HEK293 (cell line): Measurements from ENCODE around the gene AIRE.

Experiments
- CTCF ChIP-seq: fragments of 450-650 bp; formaldehyde crosslinking; IDR thresholded peaks from 2 replicates; pipeline ENCODE4 v1.5.1; 2016; ENCODE audit warnings: missing biosample characterization, missing genetic modification characterization
- FEZF1 ChIP-seq: fragments of 450-650 bp; formaldehyde crosslinking; IDR thresholded peaks from 2 replicates; pipeline ENCODE4 v1.5.1; 2016; ENCODE audit warnings: missing biosample characterization, missing genetic modification characterization
- ZNF266 ChIP-seq: fragments of 450-650 bp; formaldehyde crosslinking; IDR thresholded peaks from 2 replicates; pipeline ENCODE4 v1.5.1; 2016; ENCODE audit warnings: missing biosample characterization, missing genetic modification characterization, low read depth
- ZNF514 ChIP-seq: fragments of 450-650 bp; formaldehyde crosslinking; IDR thresholded peaks from 2 replicates; pipeline ENCODE4 v1.5.1; 2016; ENCODE audit warnings: missing biosample characterization, missing genetic modification characterization
- TF ChIP-seq, protein P1 (sequence below): IDR thresholded peaks from 2 replicates; pipeline ENCODE4 v1.6.1; 2011; ENCODE audit warnings: mild to moderate bottlenecking, low read depth, low read length, borderline replicate concordance

DNA sequence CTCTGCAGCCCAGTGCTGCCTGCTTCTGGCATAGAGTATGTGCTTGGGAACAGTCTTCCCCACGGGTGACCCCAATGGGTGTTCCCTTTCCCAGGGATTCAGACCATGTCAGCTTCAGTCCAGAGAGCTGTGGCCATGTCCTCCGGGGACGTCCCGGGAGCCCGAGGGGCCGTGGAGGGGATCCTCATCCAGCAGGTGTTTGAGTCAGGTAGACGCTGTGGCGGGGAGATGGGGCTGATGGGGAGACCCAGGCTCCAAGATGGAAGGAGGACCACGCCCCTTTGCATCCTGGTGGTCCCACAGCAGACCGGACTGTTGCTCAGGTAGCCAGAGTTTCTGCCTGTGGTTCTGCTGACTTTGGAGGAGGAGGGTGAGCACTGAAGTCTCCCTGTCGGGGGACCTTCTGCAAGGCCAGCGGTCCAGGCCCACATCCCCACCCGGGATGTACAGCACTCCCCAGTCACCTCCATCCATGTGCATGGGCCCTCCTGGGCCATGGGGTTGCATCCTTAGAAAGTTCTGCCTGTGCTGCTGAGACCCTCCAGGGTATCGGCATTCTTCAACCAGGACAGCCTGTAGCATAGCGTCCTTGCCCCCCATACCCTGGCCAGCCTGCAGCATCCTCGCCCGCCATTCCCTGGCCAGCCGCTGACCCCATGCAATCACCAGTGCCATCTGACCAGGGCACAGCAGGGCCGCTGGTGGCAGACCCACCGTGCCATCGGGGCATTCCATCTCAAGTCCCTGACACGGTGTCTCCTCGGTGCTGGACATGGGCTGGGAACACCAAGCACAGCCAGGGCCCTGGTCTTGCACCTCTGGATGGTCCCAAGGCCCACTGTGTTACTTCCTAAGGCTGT, 2.8 kb downstream of the AIRE start:
- TF ChIP-seq FEZF1 (tag by site-specific recombination) (no peak), ZNF266 (no peak), CTCF (tag by site-specific recombination) (no peak), ZNF514 (tag by site-specific recombination) (no peak)
- TF ChIP-seq, protein P1, sequence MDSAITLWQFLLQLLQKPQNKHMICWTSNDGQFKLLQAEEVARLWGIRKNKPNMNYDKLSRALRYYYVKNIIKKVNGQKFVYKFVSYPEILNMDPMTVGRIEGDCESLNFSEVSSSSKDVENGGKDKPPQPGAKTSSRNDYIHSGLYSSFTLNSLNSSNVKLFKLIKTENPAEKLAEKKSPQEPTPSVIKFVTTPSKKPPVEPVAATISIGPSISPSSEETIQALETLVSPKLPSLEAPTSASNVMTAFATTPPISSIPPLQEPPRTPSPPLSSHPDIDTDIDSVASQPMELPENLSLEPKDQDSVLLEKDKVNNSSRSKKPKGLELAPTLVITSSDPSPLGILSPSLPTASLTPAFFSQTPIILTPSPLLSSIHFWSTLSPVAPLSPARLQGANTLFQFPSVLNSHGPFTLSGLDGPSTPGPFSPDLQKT, result no peak
